H1 (cell line): ENCODE measurements around the gene CCDC89.

Experiments
- CTCF ChIP-seq, 3 experiments: IDR thresholded peaks; 1 replicate in 2 of 3; 2 replicates in 1 of 3; pipeline versions ENCODE4 v1.5.1 to v1.6.1; 2011; ENCODE audit warnings: low read length in 3 of 3, mild to moderate bottlenecking in 3 of 3, inconsistent platforms in 2 of 3, low read depth in 1 of 3, moderate library complexity in 1 of 3; ENCODE audit not compliant: insufficient read depth in 1 of 3; ENCODE audit errors: control extremely low read depth in 1 of 3
- EP300 ChIP-seq, 2 experiments: IDR thresholded peaks; 1 replicate in 1 of 2; 2 replicates in 1 of 2; pipeline ENCODE4 v1.6.1; 2011 to 2012; ENCODE audit warnings: low read depth in 2 of 2, low read length in 2 of 2, mild to moderate bottlenecking in 2 of 2, borderline replicate concordance in 1 of 2, inconsistent platforms in 1 of 2, moderate library complexity in 1 of 2
- MAX ChIP-seq: IDR thresholded peaks from 2 replicates; pipeline ENCODE4 v1.6.1; 2012; ENCODE audit warnings: inconsistent platforms
- NANOG ChIP-seq: IDR thresholded peaks from 2 replicates; pipeline ENCODE4 v1.6.1; 2011; ENCODE audit warnings: low read length, low read depth, mild to moderate bottlenecking, inconsistent platforms; ENCODE audit not compliant: insufficient read depth, poor library complexity, severe bottlenecking
- RAD21 ChIP-seq, 2 experiments: IDR thresholded peaks in 1 of 2; conservative IDR thresholded peaks in 1 of 2; 2 replicates each; pipeline ENCODE4 v1.6.1; 2011; ENCODE audit warnings: low read depth in 2 of 2, low read length in 2 of 2, improper control_type of control experiment in 1 of 2, inconsistent platforms in 1 of 2, mild to moderate bottlenecking in 1 of 2, moderate library complexity in 1 of 2
- SP4 ChIP-seq: IDR thresholded peaks from 2 replicates; pipeline ENCODE4 v1.6.1; 2012; ENCODE audit warnings: low read length, inconsistent platforms
- TEAD4 ChIP-seq: IDR thresholded peaks from 2 replicates; pipeline ENCODE4 v1.6.1; 2012; ENCODE audit warnings: low read depth, low read length, inconsistent platforms, mixed read lengths

- TF ChIP-seq MAX (no peak), SP4 (no peak), RAD21 (IDR thresholded peaks at IDR 0.05 in 1 of 2, conservative IDR thresholded peaks at IDR 0.05 in 1 of 2; ENCODE audit: low read depth in 2 of 2, low read length in 2 of 2) (no peak), NANOG (no peak), TEAD4 (no peak), CTCF (IDR thresholded peaks at IDR 0.05; ENCODE audit: control extremely low read depth in 1 of 3, insufficient read depth in 1 of 3, low read depth in 1 of 3, low read length in 3 of 3) (no peak), EP300 (IDR thresholded peaks at IDR 0.05; ENCODE audit: borderline replicate concordance in 1 of 2, low read depth in 2 of 2, low read length in 2 of 2) (no peak)
These were observed 9.6 kb upstream of the CCDC89 start for GRCh38 chr11:85695546-85695945.
